TTC549 (cell line): ENCODE measurements around the gene G3BP1.
A peak's percentile ranks its signal among the peaks of the same experiment; 100 is the strongest.
"Not testable (repeated sequence)": the region's sequence is repeated elsewhere in the genome, so short reads cannot be mapped to it uniquely, and the experiment has no call there.

Experiments used
- FAIRE-seq: peaks from 2 replicates; lab custom pipeline; 2012; peaks lifted over from hg19 to GRCh38; lab: Jason Lieb, UNC

Gene G3BP1

DNA sequence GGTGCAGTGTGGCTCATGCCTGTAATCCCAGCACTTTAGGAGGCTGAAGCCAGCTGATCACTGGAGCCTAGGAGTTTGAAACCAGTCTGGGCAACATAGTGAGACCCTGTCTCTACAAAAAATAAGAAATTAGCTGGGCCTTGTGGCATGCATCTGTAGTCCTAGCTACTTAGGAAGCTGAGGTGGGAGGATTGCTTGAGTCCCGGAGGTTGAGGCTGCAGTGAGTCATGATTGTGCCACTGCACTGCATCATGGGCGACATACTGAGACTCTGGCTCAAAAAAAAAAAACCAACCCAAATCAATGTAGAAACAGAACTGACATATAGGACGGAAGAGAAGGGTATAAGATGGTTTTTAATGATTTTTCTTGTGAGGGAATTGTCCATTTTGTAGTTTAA is 27.7 kb downstream of the G3BP1 start:
- FAIRE-seq: no peak

DNA sequence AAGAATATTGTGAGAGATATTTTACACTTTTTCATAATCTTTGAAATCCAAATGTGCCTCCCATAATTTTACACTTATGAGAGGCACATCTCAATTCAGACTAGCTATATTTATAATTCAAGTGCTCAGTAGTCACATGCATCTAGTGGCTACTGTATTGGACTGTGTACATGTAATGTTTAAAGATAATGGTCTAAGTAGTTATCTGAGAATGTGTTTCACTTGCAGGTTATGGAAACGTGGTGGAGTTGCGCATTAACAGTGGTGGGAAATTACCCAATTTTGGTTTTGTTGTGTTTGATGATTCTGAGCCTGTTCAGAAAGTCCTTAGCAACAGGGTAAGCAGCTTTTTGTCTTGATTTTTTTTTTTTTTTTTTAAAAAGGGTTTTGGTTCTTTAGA is 28.8 kb downstream of the G3BP1 start:
- FAIRE-seq: no peak

DNA sequence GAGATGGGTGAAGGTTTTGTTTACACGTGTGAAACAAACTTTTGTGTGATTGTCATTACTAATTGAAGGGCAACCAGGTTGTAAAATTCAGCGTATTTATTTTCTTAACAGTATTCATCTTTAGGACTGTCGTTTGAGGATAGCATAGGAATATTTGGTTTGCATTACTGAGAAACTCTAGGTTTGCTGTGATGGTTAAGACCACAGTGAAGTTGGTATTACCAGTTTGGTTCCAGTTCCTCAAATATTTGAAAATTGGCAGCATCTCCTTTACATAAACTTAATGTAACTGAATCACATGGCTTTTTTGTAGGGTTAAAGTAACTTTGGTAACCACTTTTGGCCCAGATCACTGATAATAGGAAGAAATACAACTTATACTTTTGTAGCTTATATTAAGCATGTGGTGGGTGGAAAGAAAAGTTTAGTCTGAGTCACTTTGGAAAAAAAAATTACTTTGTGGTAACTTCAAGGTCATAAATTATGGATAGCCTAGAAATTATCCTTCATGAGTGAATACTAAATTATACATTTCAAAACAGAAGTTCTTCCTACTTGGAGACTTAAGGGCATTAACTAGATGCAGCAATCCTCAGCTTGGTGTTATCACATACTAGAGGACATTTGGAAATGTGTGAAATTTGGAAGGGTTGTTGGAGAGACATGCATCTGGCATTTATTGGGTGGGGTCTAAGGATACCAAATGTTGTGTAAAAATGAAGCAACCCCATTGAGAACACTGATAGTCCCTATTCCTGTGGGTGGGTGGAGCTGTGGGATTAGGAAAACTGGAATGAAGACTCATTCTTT is 33.9 kb downstream of the G3BP1 start:
- no peak for FAIRE-seq

DNA sequence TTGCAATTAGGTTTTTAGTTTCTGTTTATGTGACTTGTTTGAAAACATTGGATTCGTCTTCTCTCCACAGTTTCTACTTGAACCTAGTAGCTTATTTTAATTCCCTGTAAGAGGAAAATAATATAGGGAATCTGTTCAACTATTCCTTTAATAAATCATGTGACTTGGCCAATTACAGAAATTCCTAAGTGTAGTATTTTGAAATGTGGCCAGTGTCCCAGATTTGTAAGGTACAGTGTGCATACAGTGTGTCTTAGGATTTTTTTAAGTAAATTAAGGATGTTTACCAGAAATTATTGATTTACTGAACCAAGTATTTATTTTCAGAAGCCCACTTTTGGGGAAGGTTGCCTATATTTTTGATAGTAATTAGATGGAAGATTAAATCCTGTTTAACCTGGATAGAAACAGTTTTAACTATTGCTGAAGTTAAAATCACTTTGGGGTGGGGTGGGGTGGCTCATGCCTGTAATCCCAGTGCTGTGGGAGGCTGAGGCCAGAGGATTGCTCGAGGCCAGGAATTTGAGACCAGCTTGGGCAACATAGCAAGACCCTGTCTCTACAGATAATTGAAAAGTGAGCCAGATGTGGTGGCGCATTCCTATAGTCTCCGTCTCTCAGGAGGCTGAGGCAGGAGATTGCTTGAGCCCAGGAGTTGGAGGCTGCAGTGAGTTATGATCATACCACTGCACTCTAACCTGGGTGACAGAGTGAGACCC is 36.9 kb downstream of the G3BP1 start:
- no peak for FAIRE-seq

DNA sequence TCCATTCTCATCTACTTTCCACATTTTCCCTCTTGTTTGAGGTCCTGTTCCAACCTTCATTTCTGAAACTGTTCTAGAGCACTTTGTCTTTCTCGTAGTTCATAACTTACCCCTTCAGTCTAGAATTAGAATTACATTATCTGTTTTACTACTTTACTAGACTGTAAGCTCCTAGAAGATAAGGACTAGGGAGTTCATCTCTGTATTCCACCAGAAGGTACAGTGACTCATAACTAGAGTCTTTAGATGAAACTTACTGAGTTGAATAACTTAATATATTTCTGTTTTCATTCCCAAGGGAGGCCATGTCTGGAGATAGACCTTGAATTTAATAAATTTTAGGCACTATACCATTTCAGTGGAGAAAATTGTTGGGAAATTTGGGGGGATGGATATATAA is 38.7 kb downstream of the G3BP1 start:
- FAIRE-seq: no peak

DNA sequence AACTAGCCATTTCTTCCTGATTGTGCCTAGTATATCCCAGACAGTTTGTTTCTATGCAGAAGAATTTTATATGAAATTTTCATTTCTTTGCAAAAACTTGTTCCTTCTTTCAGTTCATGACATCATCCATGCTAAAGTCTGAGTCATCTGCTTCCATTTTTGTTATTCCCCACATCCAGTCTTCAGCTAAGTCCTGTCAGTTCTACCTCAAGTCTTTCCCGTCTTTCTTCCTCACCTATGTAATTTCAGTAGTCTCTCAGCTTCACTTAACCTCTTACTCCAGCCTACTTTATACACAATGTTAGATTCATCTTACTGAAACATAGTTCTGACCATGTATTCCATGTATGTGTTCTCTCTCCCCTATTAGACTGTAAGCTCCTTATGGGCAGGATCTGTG is 39.1 kb downstream of the G3BP1 start:
- FAIRE-seq: no peak

DNA sequence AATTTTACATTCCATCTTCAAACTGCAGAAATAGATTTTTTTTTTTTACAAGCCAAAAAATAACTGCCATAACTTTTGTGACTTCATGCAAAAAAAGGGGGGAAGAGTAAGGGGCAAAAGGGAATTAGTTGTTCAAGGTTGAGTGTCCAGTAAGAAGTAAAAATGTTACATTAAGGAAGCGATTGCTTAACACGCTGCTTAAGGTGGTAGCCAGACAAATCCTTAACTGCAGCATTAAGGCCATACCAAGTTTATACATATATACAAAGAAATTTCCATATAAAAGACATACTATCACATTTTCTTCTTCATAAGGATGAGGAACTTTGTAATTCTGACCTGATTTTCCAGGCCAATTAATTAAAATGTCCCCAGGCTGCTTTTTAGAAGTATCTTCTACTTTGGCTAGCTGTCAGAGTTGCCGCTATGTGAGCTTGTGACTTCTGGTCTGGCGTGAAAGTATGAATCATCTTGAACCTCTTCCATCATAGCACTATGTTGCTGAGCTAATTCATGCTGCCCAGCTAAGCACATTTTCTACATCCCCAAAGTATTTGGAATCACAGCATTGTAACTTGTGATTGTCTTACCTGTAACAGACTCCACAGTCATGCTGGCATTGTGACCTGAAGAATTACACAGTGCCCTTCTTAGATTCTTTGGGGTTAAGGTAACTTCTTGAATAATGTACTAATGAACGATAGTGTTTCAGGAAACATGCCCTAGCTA is 40.0 kb downstream of the G3BP1 start:
- FAIRE-seq: no peak

DNA sequence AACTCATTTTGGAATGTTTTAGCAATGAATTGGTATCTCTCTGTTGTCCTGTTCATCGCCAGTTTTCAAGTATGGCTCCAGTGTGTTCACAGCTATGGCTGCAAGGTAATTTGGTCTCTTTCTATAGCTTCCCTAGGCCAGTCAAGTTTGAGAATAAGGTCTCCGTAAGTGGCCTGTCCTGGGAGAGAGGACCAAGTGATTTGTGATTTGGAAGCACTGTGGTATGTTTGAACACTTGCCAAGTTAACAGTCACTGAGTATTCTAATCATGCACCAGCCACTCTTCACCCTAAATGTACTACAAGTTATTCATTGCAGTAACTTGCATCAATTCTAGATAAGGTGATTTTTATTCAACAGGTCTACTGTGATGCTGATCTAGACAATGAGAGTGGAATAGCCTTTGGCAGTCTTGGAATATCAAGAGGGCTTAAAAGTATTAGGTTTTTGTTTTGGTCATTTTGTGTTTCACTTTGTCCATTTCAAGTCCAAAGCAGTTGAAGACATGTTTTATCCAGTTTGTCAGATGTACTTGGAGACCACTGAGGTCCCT is 41.1 kb downstream of the G3BP1 start:
- no peak for FAIRE-seq

DNA sequence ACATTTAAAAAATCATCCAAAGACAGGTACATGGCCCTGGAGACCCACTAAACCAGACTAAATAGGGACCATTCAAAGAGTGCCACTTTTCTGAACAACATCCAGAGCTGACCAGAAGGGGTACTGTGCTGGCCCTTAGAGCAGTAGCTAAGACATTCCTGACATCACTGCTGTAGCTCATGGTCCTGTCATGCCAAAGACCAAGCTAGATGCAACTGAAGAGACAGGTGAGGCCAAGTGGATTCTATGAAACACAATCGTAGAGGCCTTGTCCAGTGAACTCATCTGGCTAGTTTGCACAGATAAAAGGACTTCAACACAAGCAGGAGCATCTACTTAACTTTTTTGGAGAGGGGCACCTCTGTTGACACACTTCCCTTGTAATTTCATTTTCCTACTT is 43.3 kb downstream of the G3BP1 start:
- FAIRE-seq: no peak

DNA sequence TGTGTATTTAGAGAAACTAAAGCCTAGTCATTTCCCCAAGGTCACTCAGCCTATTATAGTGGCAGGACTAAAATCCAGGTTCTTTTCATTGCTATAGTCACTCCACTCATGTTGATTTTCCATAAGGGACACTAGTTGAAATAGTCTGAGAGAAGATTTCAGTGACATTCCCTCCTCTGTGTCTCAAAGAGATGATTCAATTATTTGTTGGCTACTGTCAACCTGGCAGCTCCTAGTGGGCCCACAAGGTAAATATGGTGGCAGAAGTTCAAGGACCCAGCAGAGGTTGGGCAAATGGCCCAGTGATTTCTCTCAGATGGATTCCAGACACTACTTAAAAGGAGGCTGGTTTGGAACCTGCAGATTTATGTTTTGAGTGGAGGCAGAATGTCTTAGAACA is 48.1 kb downstream of the G3BP1 start:
- FAIRE-seq: no peak

DNA sequence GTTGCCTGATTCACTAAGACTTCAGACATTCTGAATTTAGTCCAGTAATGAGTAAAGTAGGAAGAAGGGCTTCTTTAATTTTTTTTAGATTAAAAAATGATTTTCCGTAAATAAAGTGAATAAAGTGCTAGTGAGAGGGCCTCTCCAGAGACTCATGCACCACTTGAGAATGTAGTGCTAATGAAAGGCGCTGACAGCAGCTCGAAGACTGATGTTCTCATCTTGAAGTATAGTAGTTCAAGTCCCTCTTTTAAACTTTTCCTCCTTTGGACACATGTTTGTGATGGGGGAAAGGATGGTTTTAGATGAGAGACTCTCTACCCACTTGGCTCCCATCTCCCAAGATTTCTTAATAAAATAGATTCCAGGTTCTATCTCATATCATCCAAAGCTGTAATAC is 48.5 kb downstream of the G3BP1 start:
- no peak for FAIRE-seq

DNA sequence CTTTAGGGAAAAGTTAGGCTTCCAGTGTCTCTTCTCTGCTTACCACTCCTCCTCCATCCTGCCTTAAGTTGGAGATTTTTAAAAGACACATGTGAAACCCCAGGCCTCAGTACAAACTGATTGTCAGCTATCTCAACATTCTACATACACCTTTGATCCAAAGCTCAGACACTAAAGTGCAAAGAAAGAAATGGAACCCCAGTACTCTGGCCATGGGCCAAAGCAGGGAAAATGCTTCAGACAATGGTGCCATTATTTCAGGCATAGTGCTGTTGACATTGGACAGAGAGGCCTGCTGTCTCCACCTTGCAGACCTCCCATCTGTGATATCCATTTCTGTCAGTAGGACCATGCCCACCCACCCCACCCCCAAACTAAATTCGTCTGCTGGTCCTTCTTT is 49.1 kb downstream of the G3BP1 start:
- FAIRE-seq: no peak

DNA sequence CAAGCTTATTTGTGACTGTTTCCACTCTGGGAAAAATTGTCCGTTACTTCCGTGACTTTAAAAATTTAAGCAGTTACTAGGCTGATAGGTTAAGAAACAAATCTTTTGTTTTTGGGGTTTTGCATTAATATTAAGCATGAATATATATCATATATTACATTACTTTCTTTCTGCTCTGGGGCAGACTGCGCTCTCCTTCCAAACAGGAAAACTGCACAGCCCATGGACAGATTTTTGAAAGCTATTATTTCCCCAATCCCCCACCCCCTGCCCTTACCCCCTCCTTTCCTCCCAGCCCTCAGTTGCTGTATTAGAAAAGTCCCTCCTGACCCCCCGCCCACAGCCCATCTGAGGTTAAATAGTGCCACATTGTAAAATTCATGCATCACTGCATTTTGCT is 50.4 kb downstream of the G3BP1 start:
- no peak for FAIRE-seq

DNA sequence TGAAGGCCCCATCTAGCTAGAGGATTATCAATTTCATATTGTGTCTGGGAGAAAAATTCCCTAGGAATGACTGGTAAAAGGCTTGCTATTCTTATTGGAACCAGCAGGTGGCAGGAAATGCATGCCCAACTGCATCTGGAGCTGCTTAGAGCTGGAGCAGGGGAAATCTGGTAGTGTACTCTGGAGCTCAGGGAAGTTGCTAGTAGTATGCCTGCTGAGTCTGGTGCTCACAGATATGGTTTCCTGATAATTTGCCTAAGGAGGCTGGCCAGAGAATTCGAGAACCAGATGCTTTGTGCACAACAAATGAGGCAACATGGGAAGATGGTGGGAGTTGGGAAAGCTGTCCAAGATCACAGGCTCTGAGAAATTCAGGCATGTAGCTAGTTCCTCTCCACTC is 53.7 kb downstream of the G3BP1 start:
- peak; percentile 74 for FAIRE-seq

DNA sequence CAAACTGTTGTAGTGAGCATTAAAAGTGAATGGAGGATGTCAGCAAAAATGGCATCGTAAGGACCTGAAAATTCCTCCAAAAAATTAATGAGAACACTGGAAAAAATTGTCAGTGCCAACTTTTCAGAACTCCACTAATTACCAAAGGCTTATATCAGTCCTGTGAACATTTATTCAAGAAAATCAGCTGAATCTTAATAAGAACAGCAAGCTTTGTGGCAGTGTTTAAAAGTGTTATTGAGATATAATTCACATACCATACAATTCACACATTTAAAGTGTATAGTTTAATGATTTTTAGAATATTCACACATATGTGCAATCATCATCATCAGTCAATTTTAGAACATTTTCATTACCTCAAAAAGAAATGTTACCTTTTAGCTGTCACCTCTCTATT is 57.6 kb downstream of the G3BP1 start:
- FAIRE-seq: no peak

DNA sequence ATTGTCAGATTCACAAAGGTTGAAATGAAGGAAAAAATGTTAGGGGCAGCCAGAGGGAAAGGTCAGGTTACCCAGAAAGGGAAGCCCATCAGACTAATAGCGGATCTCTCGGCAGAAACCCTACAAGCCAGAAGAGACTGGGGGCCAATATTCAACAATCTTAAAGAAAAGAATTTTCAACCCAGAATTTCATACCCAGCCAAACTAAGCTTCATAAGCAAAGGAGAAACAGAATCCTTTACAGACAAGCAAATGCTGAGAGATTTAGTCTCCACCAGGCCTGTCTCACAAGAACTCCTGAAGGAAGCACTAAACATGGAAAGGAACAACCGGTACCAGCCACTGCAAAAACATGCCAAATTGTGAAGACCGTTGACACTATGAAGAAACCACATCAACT is 61.1 kb downstream of the G3BP1 start:
- FAIRE-seq: not testable (repeated sequence)

DNA sequence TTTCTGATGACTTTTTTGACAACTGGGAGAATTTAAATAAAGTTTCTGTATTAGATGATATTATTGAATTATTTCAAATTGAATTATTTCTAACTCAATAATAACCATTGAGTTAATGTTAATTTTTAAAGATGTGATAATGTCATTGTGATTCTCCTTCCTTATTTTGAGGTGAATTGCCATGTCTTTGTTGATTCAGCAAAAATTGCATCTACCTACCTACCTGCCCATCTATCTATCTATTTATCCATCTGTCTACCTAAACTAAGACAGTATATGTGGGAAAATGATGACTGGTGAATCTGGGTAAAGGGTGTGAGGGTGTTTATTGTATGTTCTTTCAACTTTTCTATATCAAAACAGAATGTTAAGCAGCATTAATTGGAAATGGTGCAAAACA is 75.0 kb downstream of the G3BP1 start:
- FAIRE-seq: no peak

DNA sequence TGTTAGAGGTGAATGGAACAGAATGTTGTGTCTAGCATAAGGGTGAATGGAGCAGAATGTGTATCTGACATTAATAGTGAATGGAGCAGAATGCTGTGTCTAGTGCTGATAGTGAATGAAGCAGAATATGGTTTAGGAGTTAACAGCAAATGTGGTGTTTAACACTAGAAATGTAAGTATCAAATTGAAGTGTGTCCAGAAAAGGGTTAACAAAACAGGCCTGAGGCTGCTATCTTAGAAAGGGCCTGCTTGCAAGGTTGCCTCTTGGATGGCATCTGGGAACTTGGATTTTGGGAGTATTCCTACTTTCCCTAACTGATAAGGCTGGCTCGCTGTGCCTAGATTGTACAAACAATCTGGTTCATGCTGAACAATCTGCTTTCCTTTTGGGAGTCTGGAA is 76.1 kb downstream of the G3BP1 start:
- no peak for FAIRE-seq

DNA sequence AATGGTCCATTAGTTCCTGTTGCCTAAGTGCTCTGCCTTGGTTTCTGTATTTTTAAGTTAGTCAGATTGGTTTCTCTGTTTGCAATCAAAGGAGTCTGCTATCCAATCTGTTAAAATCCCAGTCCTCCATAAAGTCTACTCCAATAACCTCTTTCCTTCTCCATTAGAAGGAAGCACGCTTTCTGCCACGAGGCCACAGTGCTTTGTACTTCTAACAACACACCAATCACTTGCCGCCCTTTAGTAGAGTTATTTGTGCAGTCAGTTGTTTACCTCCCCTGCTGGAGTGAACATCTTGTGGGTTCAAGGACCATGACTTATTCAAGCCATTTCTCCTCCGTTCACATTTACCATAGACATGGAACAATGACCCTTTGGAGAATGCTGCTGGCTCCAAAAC is 83.9 kb downstream of the G3BP1 start:
- no peak for FAIRE-seq

DNA sequence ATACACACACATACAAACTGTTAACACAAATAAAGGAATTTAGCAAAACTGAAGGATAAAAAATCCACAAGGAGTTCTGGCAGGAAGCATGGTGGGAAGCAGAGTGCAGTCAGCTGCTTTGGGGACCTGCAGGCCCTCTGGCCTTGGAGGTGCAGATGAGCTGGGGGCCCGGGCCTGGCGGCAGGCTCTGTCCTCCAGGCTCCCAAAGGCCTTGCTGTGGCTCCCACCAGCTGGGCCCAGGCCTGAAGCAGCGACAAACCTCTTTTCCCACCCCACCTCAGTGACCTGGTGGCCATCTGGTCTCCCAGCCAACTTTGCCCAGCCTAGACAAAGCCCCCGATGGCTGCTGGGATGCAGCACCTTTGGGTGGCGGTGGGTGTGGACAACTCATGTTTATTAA is 85.1 kb downstream of the G3BP1 start:
- FAIRE-seq: no peak

DNA sequence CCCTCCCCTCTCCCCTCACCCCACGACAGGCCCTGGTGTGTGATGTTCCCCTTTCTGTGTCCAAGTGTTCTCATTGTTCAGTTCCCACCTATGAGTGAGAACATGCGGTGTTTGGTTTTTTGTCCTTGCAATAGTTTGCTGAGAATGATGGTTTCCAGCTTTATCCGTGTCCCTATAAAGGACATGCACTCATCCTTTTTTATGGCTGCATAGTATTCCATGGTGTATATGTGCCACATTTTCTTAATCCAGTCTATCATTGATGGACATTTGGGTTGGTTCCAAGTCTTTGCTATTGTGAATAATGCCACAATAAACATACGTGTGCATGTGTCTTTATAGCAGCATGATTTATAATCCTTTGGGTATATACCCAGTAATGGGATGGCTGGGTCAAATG is 89.1 kb downstream of the G3BP1 start:
- FAIRE-seq: not testable (repeated sequence)
